Bronchial smooth muscle cell (primary cell): ENCODE data around the gene CFAP52. TPM values are rescaled to one million over a fixed set of nuclear protein-coding genes. Genes with fewer than 3 reads are reported as not detected.

ENCODE experiments used
- total RNA-seq: library from RNA; depleted of rRNA; stranded (reverse); fragments of >200 nt; gene quantifications from 2 replicates; pipeline ENCODE4 v1.2.1, GENCODE V29; 2014

The CFAP52 gene
- 0.63 and 1.0 TPM in 2 replicates for total RNA-seq

GRCh38 chr17:9576521-9577372 lies at the start of gene CFAP52:
Gene CFAP52 (plus strand): TSS chr17:9576642. CDS start chr17:9576696, 54 bp downstream.

GRCh38 chr17:9575381-9576101 lies 901 bp upstream of the CFAP52 start, which contains the start of gene STX8:
Gene STX8 (minus strand): TSS chr17:9575820. CDS start chr17:9575808, 12 bp downstream.

GRCh38 chr17:9644910-9645751 lies 68.7 kb downstream of the CFAP52 start, which contains the start of gene USP43:
Gene USP43 (plus strand): TSS chr17:9645517. CDS start chr17:9645633, 116 bp downstream.

Other genes starting within 250 kb of the CFAP52 start
- 101 and 108 TPM in 2 replicates for gene STX8, start 822 bp upstream of the CFAP52 start, total RNA-seq
- gene USP43, start 68.9 kb downstream of the CFAP52 start, total RNA-seq = 0.09 TPM in 1 of 2 replicates, not detected in the other
- gene DHRS7C, start 214.9 kb downstream of the CFAP52 start, total RNA-seq = not detected in 2 replicates
- not detected in 2 replicates for gene GSG1L2, start 245.4 kb downstream of the CFAP52 start, total RNA-seq
- not detected in 2 replicates for gene GLP2R, start 249.3 kb downstream of the CFAP52 start, total RNA-seq